PFSK-1 (cell line): ENCODE data around the gene ACSL6.

Experiments used
- FOXP2 ChIP-seq: optimal IDR thresholded peaks from 2 replicates; pipeline ENCODE3; 2011; ENCODE audit warnings: borderline replicate concordance, control low read depth, inconsistent platforms; ENCODE audit not compliant: insufficient read depth; ENCODE audit errors: extremely low read length, extremely low read depth
- POLR2AphosphoS5 ChIP-seq: IDR thresholded peaks from 2 replicates; pipeline ENCODE4 v1.6.1; 2012; ENCODE audit warnings: low read depth, mild to moderate bottlenecking, control low read depth, low read length, moderate library complexity
- SIN3A ChIP-seq: IDR thresholded peaks from 2 replicates; pipeline ENCODE4 v1.6.1; 2012; ENCODE audit warnings: mild to moderate bottlenecking, low read length, moderate library complexity, borderline replicate concordance; ENCODE audit not compliant: insufficient read depth
- TAF1 ChIP-seq: IDR thresholded peaks from 2 replicates; pipeline ENCODE4 v1.6.1; 2012; ENCODE audit warnings: low read length, control low read depth, borderline replicate concordance; ENCODE audit not compliant: insufficient read depth
- TF ChIP-seq, protein P1 (sequence below), 2 experiments: IDR thresholded peaks; 2 replicates each; pipeline versions ENCODE4 v1.6.1 to v1.8.0; 2011 to 2012; ENCODE audit warnings: low read depth in 2 of 2, low read length in 2 of 2, control low read depth in 1 of 2, inconsistent platforms in 1 of 2, mild to moderate bottlenecking in 1 of 2, moderate library complexity in 1 of 2; ENCODE audit not compliant: insufficient read depth in 1 of 2

ACSL6 gene

DNA sequence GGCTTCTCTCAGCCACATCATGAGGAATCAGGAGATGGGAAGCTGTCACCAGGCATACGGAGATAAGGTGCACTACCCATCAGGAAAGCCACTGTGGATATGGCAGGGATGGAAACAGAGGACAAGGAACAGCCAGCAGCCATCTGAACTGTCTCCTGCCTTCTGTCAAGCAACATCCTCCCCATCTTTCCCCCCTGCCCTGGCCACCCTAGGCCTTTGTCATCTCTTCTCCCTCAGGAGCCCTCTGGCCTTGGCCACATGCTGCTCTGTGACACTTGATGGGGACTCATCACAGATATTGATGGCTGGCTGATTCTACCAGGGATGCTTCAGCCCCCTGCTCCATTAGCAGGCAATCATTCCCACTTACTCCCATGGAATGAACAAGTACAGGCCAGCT lies 44.9 kb downstream of the ACSL6 start:
- TF ChIP-seq, protein P1, sequence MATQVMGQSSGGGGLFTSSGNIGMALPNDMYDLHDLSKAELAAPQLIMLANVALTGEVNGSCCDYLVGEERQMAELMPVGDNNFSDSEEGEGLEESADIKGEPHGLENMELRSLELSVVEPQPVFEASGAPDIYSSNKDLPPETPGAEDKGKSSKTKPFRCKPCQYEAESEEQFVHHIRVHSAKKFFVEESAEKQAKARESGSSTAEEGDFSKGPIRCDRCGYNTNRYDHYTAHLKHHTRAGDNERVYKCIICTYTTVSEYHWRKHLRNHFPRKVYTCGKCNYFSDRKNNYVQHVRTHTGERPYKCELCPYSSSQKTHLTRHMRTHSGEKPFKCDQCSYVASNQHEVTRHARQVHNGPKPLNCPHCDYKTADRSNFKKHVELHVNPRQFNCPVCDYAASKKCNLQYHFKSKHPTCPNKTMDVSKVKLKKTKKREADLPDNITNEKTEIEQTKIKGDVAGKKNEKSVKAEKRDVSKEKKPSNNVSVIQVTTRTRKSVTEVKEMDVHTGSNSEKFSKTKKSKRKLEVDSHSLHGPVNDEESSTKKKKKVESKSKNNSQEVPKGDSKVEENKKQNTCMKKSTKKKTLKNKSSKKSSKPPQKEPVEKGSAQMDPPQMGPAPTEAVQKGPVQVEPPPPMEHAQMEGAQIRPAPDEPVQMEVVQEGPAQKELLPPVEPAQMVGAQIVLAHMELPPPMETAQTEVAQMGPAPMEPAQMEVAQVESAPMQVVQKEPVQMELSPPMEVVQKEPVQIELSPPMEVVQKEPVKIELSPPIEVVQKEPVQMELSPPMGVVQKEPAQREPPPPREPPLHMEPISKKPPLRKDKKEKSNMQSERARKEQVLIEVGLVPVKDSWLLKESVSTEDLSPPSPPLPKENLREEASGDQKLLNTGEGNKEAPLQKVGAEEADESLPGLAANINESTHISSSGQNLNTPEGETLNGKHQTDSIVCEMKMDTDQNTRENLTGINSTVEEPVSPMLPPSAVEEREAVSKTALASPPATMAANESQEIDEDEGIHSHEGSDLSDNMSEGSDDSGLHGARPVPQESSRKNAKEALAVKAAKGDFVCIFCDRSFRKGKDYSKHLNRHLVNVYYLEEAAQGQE (IDR thresholded peaks at IDR 0.05; ENCODE audit: insufficient read depth in 1 of 2, low read depth in 2 of 2, low read length in 2 of 2) = no peak
- TF ChIP-seq SIN3A (no peak), TAF1 (no peak), FOXP2 (no peak), POLR2AphosphoS5 (no peak)

DNA sequence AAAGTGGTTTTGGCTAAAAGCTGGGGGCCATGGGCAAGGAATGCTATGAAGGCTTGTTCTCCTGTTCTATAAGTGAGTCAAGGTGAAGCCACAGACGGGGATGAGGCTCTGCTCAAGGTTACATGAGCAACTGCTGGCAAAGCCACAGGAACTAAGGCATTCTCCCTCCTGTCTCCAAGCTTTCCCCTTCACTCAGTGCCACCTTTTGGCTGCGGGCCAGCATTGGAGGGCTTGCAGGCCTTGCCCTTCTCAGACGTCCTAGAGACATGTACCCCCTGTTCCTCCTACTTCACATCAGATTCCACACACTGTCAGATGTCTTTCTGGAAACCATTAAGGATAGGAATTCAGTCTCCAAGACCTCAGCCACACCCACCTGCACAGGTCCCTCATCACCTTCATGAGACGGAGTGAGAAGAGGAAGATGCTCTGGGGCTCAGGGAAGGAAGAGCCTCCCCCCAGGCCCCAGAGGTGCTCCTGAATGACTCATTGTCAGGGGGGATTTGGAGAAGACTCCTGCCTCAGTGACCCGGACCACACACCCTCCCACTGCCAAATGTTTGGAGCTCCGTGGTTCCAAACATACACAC lies 45.5 kb downstream of the ACSL6 start:
- TF ChIP-seq TAF1 (no peak), POLR2AphosphoS5 (no peak), SIN3A (no peak)

DNA sequence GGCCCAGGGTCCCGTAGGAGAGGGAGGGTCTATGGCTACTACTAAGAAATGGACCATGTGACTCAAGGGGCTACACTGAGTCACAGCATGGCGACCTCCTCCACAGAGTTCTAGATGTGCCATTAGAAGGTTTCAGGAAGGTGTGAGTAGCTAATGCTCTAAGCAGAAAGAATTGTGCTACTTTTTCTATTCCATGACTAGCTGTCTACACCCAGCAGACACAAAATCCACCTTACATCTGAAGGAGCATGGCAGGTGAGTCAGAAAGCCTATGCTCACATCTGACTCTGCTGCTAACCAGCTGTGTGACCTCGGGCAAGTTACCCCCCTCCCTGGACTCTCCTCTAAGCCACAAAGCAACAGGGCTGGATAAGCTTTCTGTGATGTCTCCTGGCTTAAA lies 51.6 kb downstream of the ACSL6 start:
- TF ChIP-seq TAF1 (no peak), POLR2AphosphoS5 (no peak), FOXP2 (no peak), SIN3A (no peak)
- TF ChIP-seq, protein P1 (IDR thresholded peaks at IDR 0.05; ENCODE audit: insufficient read depth in 1 of 2, low read depth in 2 of 2, low read length in 2 of 2) = no peak

DNA sequence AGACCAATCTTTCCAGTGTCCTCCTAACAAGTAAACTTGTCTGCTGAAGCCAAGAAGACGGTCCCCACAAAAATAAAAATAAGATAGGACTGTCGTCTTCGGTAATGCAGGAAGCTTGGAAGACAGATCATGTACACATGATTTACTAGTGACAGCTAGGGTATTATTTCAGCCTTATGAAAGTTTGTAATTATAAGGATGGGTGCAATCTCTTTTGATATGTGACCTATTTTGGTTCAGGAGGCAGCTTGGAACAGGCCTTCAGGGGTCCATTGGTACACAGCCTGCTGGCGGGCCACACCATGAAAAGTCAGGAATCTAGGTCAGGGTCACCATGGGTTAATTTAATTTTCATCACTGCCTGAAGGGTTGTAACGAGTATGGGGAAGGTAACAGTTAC lies 52.3 kb downstream of the ACSL6 start:
- TF ChIP-seq TAF1 (no peak), POLR2AphosphoS5 (no peak), FOXP2 (no peak), SIN3A (no peak)
- TF ChIP-seq, protein P1 (IDR thresholded peaks at IDR 0.05; ENCODE audit: insufficient read depth in 1 of 2, low read depth in 2 of 2, low read length in 2 of 2) = no peak

DNA sequence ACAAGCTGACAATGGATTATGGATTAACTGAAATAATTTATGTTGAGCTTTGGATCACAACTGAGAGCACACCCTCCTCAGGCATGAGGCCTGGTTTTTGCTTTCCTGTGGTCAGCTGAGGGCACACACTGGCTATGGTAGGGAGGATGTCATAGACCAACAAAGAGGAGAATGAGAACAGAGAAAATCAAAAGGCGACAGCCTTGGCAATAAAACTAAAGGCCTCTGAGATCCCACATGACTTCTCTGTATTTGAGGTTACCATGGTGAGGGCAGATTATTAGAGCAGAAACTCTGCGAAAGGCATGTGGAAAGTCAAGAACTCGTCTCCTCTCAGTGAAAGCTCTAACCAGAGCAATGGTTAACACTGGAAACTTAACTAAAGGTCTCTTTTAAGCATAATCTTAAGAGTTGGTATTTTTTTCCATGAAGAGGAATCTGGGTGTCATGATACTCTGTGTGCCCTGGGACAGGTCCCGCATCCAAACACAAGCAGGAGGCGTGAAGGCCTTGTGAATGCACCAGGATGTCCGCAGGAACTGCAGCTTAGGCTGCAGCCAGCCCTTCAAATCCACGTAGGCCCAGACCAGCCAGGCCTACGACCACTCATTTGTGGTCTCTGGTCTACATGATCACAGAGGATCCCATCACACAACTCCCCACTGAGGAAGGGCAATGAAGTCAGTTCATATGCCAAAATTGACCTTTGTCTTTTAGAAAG lies 53.6 kb downstream of the ACSL6 start:
- TF ChIP-seq SIN3A (no peak), FOXP2 (no peak), POLR2AphosphoS5 (no peak), TAF1 (no peak)
- TF ChIP-seq, protein P1 (IDR thresholded peaks at IDR 0.05; ENCODE audit: insufficient read depth in 1 of 2, low read depth in 2 of 2, low read length in 2 of 2) = no peak
